SH-SY5Y (cell line): ENCODE measurements around the gene SMIM13.

ENCODE experiments used
- GATA2 ChIP-seq: IDR thresholded peaks from 2 replicates; pipeline ENCODE4 v1.6.1; 2011; ENCODE audit warnings: mild to moderate bottlenecking, low read depth, low read length
- GATA3 ChIP-seq: IDR thresholded peaks from 2 replicates; pipeline ENCODE4 v1.6.1; 2011; ENCODE audit warnings: low read depth, mild to moderate bottlenecking, low read length, moderate library complexity

DNA sequence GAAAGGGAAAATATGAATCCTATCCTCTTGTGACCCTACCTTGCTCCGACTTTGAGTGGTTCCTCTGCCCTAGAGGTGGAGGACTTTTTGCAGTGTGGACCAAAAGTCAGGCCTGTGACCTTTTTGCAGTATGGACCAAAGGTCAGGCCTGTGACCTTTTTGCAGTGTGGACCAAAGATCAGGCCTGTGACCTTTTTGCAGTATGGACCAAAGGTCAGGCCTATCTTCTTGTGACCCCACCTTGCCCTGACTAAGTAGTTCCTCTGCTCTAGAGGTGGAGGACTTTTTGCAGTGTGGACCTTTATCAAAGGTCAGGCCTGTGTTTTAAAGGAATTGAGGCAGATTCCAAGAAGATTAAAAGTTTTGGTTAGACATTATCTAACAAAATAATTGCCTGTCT is 28.7 kb downstream of the SMIM13 start:
- TF ChIP-seq GATA2 (no peak), GATA3 (no peak)
